Endothelial cell of umbilical vein (primary cell): ENCODE data around the gene TMEM169.

ENCODE experiments used
- EZH2 ChIP-seq: IDR thresholded peaks from 2 replicates; pipeline ENCODE4 v1.6.1; 2012; ENCODE audit warnings: borderline replicate concordance, low read depth, mild to moderate bottlenecking, moderate library complexity, low read length, inconsistent platforms; ENCODE audit not compliant: severe bottlenecking
- FOS ChIP-seq: IDR thresholded peaks from 2 replicates; pipeline ENCODE4 v1.6.1; 2011; ENCODE audit warnings: mild to moderate bottlenecking, low read length, moderate library complexity, borderline replicate concordance; ENCODE audit not compliant: insufficient read depth
- GATA2 ChIP-seq: IDR thresholded peaks from 2 replicates; pipeline ENCODE4 v1.7.0; 2011; ENCODE audit warnings: low read depth, mild to moderate bottlenecking, moderate library complexity, mixed read lengths, low read length; ENCODE audit not compliant: insufficient read length, insufficient read depth
- JUN ChIP-seq: IDR thresholded peaks from 2 replicates; pipeline ENCODE4 v1.6.1; 2011; ENCODE audit warnings: borderline replicate concordance, low read depth; ENCODE audit not compliant: insufficient read length, insufficient read depth
- MYC ChIP-seq: IDR thresholded peaks from one replicate; pipeline ENCODE4 v1.6.1; 2011; ENCODE audit warnings: mild to moderate bottlenecking, low read depth, low read length
- POLR2A ChIP-seq: IDR thresholded peaks from 2 replicates; pipeline ENCODE4 v1.6.1; 2012; ENCODE audit warnings: low read depth, mild to moderate bottlenecking, control low read depth, low read length
- POLR2AphosphoS5 ChIP-seq: IDR thresholded peaks from 2 replicates; pipeline ENCODE4 v1.6.1; 2012; ENCODE audit warnings: low read depth, mild to moderate bottlenecking, control low read depth, low read length, moderate library complexity; ENCODE audit not compliant: insufficient read depth
- TF ChIP-seq, protein P1 (sequence below), 2 donors: IDR thresholded peaks; 1 replicate in 1 of 2; 2 replicates in 1 of 2; pipeline ENCODE4 v1.5.1; 2011; ENCODE audit warnings: low read length in 2 of 2, mild to moderate bottlenecking in 2 of 2, moderate library complexity in 2 of 2, control low read depth in 1 of 2, inconsistent platforms in 1 of 2, low read depth in 1 of 2; ENCODE audit not compliant: insufficient read depth in 1 of 2; ENCODE audit errors: extremely low read depth in 1 of 2
- TF ChIP-seq, protein P2 (sequence below): IDR thresholded peaks from 2 replicates; pipeline ENCODE4 v1.6.1; 2011; ENCODE audit not compliant: insufficient read depth, insufficient read length

DNA sequence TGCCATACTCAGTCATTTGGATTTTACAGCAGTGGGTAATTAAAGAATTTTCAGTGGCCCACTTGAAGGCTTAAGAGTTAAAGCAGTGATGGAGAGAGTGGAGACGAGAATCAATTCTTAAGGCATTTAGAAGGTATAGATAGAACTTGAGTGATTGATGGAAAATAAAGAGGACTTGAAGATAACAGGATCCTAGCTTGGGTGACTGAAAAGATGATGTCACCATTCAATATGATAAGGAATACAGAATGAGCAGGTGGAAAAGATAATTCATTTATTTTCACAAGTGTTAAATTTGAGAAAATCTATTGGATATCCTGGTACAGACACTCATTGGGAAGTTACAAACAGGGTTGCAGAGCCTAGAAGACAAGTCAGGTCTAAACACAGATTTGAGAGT lies 62.7 kb downstream of the TMEM169 start:
- TF ChIP-seq POLR2A: no peak
- TF ChIP-seq, protein P1, sequence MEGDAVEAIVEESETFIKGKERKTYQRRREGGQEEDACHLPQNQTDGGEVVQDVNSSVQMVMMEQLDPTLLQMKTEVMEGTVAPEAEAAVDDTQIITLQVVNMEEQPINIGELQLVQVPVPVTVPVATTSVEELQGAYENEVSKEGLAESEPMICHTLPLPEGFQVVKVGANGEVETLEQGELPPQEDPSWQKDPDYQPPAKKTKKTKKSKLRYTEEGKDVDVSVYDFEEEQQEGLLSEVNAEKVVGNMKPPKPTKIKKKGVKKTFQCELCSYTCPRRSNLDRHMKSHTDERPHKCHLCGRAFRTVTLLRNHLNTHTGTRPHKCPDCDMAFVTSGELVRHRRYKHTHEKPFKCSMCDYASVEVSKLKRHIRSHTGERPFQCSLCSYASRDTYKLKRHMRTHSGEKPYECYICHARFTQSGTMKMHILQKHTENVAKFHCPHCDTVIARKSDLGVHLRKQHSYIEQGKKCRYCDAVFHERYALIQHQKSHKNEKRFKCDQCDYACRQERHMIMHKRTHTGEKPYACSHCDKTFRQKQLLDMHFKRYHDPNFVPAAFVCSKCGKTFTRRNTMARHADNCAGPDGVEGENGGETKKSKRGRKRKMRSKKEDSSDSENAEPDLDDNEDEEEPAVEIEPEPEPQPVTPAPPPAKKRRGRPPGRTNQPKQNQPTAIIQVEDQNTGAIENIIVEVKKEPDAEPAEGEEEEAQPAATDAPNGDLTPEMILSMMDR (IDR thresholded peaks at IDR 0.05; ENCODE audit: extremely low read depth in 1 of 2, insufficient read depth in 1 of 2, low read depth in 1 of 2, low read length in 2 of 2): no peak
- TF ChIP-seq EZH2: no peak
- no peak for TF ChIP-seq POLR2AphosphoS5
- TF ChIP-seq JUN: no peak
- TF ChIP-seq MYC: no peak
- TF ChIP-seq FOS: no peak
- TF ChIP-seq GATA2: no peak
- TF ChIP-seq, protein P2, sequence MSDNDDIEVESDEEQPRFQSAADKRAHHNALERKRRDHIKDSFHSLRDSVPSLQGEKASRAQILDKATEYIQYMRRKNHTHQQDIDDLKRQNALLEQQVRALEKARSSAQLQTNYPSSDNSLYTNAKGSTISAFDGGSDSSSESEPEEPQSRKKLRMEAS: no peak
